Stimulated activated CD4-positive, alpha-beta T cell treated with anti-CD3 and anti-CD28 coated beads, Interleukin-1b, Interleukin-23, amount 100 ng/mL, for 24 hours (primary cell): ENCODE measurements around the gene ATG3.
"Not testable (repeated sequence)": the region's sequence is repeated elsewhere in the genome, so short reads cannot be mapped to it uniquely, and the experiment has no call there.

ENCODE experiments used
- DNase-seq, 4 experiments: peaks; one replicate each; pipeline ENCODE4 v3.0.0-alpha.2; 2020; ENCODE audit warnings: low read depth in 4 of 4, low spot score in 1 of 4

Gene ATG3

GRCh38 chr3:112561484-112561733 lies 353 bp downstream of the ATG3 start:
- peak in 3 of 4 experiments; percentile 53 to 74 (median 70) for DNase-seq

GRCh38 chr3:112560721-112561483 lies 860 bp downstream of the ATG3 start:
- peak; percentile 43 to 57 (median 51) for DNase-seq

GRCh38 chr3:112560307-112560706 lies 1.5 kb downstream of the ATG3 start:
- DNase-seq = no peak

GRCh38 chr3:112557976-112558375 lies 3.8 kb downstream of the ATG3 start:
- DNase-seq = no peak

GRCh38 chr3:112555535-112556170 lies 6.1 kb downstream of the ATG3 start:
- DNase-seq = no peak

- no peak for DNase-seq
These were observed 10.9 kb downstream of the ATG3 start for GRCh38 chr3:112550859-112551258.

- no peak for DNase-seq
These were observed 15.5 kb downstream of the ATG3 start for GRCh38 chr3:112546216-112546759.

- no peak for DNase-seq
These were observed 21.7 kb downstream of the ATG3 start for GRCh38 chr3:112539825-112540650.

GRCh38 chr3:112531358-112531781 lies 30.4 kb downstream of the ATG3 start:
- DNase-seq = no peak

- no peak for DNase-seq
These were observed 31.2 kb downstream of the ATG3 start for GRCh38 chr3:112530573-112530972.

GRCh38 chr3:112524127-112524526 lies 37.6 kb downstream of the ATG3 start:
- not testable (repeated sequence) for DNase-seq

GRCh38 chr3:112519424-112520001 lies 42.2 kb downstream of the ATG3 start:
- no peak for DNase-seq

- not testable (repeated sequence) for DNase-seq
These were observed 42.8 kb downstream of the ATG3 start for GRCh38 chr3:112518970-112519369.

- no peak for DNase-seq
These were observed 47.1 kb downstream of the ATG3 start for GRCh38 chr3:112514527-112515128.

- DNase-seq = no peak
These were observed 49.4 kb downstream of the ATG3 start for GRCh38 chr3:112512320-112512719.

GRCh38 chr3:112508860-112509259 lies 52.9 kb downstream of the ATG3 start:
- DNase-seq = no peak

GRCh38 chr3:112508261-112508660 lies 53.5 kb downstream of the ATG3 start:
- no peak for DNase-seq

- DNase-seq = no peak
These were observed 55.9 kb downstream of the ATG3 start for GRCh38 chr3:112505907-112506306.

GRCh38 chr3:112504123-112504522 lies 57.6 kb downstream of the ATG3 start:
- no peak for DNase-seq

GRCh38 chr3:112503304-112503972 lies 58.3 kb downstream of the ATG3 start:
- no peak for DNase-seq
